SK-N-SH (cell line): ENCODE measurements around the gene MCF2L.

Experiments
- NRF1 ChIP-seq: IDR thresholded peaks from 2 replicates; pipeline ENCODE4 v1.6.1; 2012; ENCODE audit warnings: low read depth, mild to moderate bottlenecking, low read length
- POLR2AphosphoS5 ChIP-seq: IDR thresholded peaks from 2 replicates; pipeline ENCODE4 v1.6.1; 2012; ENCODE audit warnings: low read depth, low read length
- TF ChIP-seq, protein P1 (sequence below): fragments of 200-600 bp; sonication (generic); IDR thresholded peaks from 2 replicates; pipeline ENCODE4 v1.6.1; 2017; ENCODE audit warnings: antibody characterized with exemption, mild to moderate bottlenecking, moderate library complexity

DNA sequence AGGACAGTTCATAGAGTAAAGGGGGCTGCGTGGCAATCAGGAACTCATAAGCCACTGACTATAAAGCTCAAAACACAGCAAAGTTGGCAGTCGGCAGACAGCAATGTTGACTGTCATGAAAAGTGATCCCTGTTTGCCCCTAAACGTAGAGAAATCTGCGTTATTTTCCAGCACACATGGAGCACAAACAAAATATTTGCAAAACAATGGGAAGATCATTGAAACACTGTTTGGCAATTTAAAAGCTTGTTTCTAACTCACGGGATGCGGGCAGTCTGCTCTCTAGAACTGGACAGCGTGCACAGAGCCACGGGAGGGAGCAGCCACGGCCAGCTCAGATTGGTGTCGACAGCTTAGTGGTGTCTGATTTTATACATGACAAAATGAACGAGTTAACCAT is 130.1 kb downstream of the MCF2L start:
- TF ChIP-seq POLR2AphosphoS5 (no peak), NRF1 (no peak)
- TF ChIP-seq, protein P1, sequence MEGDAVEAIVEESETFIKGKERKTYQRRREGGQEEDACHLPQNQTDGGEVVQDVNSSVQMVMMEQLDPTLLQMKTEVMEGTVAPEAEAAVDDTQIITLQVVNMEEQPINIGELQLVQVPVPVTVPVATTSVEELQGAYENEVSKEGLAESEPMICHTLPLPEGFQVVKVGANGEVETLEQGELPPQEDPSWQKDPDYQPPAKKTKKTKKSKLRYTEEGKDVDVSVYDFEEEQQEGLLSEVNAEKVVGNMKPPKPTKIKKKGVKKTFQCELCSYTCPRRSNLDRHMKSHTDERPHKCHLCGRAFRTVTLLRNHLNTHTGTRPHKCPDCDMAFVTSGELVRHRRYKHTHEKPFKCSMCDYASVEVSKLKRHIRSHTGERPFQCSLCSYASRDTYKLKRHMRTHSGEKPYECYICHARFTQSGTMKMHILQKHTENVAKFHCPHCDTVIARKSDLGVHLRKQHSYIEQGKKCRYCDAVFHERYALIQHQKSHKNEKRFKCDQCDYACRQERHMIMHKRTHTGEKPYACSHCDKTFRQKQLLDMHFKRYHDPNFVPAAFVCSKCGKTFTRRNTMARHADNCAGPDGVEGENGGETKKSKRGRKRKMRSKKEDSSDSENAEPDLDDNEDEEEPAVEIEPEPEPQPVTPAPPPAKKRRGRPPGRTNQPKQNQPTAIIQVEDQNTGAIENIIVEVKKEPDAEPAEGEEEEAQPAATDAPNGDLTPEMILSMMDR = no peak
